Gastrocnemius medialis (tissue), 4 donors: ENCODE results near the gene RPP25L.

Experiments used
- CTCF ChIP-seq, 5 experiments: fragments of 450-650 bp in 3 of 5; fragments of 200-600 bp in 2 of 5; sonication (generic) in 2 of 5; IDR thresholded peaks in 4 of 5; conservative IDR thresholded peaks in 1 of 5; 1 replicate in 4 of 5; 2 replicates in 1 of 5; pipeline ENCODE4 v1.5.1; 2016 to 2019; ENCODE audit warnings: antibody characterized with exemption in 5 of 5, mild to moderate bottlenecking in 3 of 5, moderate library complexity in 3 of 5
- POLR2A ChIP-seq, 2 donors: fragments of 450-650 bp; IDR thresholded peaks; one replicate each; pipeline ENCODE4 v1.6.1; 2017; ENCODE audit warnings: antibody characterized with exemption in 2 of 2, mild to moderate bottlenecking in 2 of 2, moderate library complexity in 2 of 2

- TF ChIP-seq CTCF (IDR thresholded peaks at IDR 0.05 in 4 of 5, conservative IDR thresholded peaks at IDR 0.05 in 1 of 5) (no peak), POLR2A (IDR thresholded peaks at IDR 0.05) (no peak)
Observed at GRCh38 chr9:34560599-34561214, 51.2 kb downstream of the RPP25L start.
